Trophoblast cell (in vitro differentiated cells and primary cell): ENCODE data around the gene PDGFC. TPM values are rescaled to one million over a fixed set of nuclear protein-coding genes. Genes with fewer than 3 reads are reported as not detected.

Source experiments
- DNase-seq, 2 donors: peaks; one replicate each; pipeline ENCODE4 v3.0.0-alpha.2; 2016
- H2AFZ ChIP-seq: 2 replicates; pipeline ENCODE4 v1.6.1; 2013; ENCODE audit warnings: low read length, moderate library complexity, mild to moderate bottlenecking; ENCODE audit not compliant: insufficient read depth, poor library complexity
- H2AK5ac ChIP-seq: 2 replicates; pipeline ENCODE4 v1.6.1; 2013; ENCODE audit warnings: mild to moderate bottlenecking, low read length
- H2BK120ac ChIP-seq: 2 replicates; pipeline ENCODE4 v1.6.1; 2013; ENCODE audit warnings: low read length, mild to moderate bottlenecking, moderate library complexity; ENCODE audit not compliant: insufficient read depth, poor library complexity
- H2BK12ac ChIP-seq: 2 replicates; pipeline ENCODE4 v1.6.1; 2013; ENCODE audit warnings: mild to moderate bottlenecking, low read length, moderate library complexity
- H2BK5ac ChIP-seq: 2 replicates; pipeline ENCODE4 v1.6.1; 2013; ENCODE audit warnings: low read length, low read depth, moderate library complexity, mild to moderate bottlenecking; ENCODE audit not compliant: poor library complexity
- H3K14ac ChIP-seq: 2 replicates; pipeline ENCODE4 v1.6.1; 2013; ENCODE audit warnings: mild to moderate bottlenecking, low read length
- H3K18ac ChIP-seq: 2 replicates; pipeline ENCODE4 v1.6.1; 2013; ENCODE audit warnings: mild to moderate bottlenecking, low read length
- H3K23ac ChIP-seq: 2 replicates; pipeline ENCODE4 v1.6.1; 2013; ENCODE audit warnings: low read length
- H3K27ac ChIP-seq: 2 replicates; pipeline ENCODE4 v1.5.1; 2013; ENCODE audit warnings: low read depth, mild to moderate bottlenecking, inconsistent platforms, low read length, moderate library complexity
- H3K27me3 ChIP-seq: 2 replicates; pipeline ENCODE4 v1.6.1; 2013; ENCODE audit warnings: inconsistent platforms, mild to moderate bottlenecking, low read length, moderate library complexity; ENCODE audit not compliant: insufficient read depth
- H3K36me3 ChIP-seq, 2 experiments: 1 replicate in 1 of 2; 2 replicates in 1 of 2; pipeline ENCODE4 v1.6.1; 2013; ENCODE audit warnings: low read length in 2 of 2, mild to moderate bottlenecking in 2 of 2, moderate library complexity in 1 of 2; ENCODE audit not compliant: insufficient read depth in 2 of 2, control insufficient read depth in 1 of 2
- H3K4ac ChIP-seq: 2 replicates; pipeline ENCODE4 v1.6.1; 2013; ENCODE audit warnings: low read depth, mild to moderate bottlenecking, low read length, moderate library complexity
- H3K4me1 ChIP-seq, 2 experiments: 1 replicate in 1 of 2; 2 replicates in 1 of 2; pipeline ENCODE4 v1.6.1; 2013; ENCODE audit warnings: low read length in 2 of 2, mild to moderate bottlenecking in 2 of 2, moderate library complexity in 1 of 2; ENCODE audit not compliant: insufficient read depth in 2 of 2, control insufficient read depth in 1 of 2
- H3K4me2 ChIP-seq: 2 replicates; pipeline ENCODE4 v1.6.1; 2013; ENCODE audit warnings: inconsistent platforms, mild to moderate bottlenecking, low read length, moderate library complexity
- H3K4me3 ChIP-seq: 2 replicates; pipeline ENCODE4 v1.5.1; 2013; ENCODE audit warnings: mild to moderate bottlenecking, low read depth, low read length, inconsistent platforms
- H3K79me1 ChIP-seq: one replicate; pipeline ENCODE4 v1.6.1; 2013; ENCODE audit warnings: low read length
- H3K79me2 ChIP-seq: 2 replicates; pipeline ENCODE4 v1.6.1; 2013; ENCODE audit warnings: low read length, mild to moderate bottlenecking; ENCODE audit not compliant: control insufficient read depth, insufficient read depth, poor library complexity
- H3K9ac ChIP-seq: 2 replicates; pipeline ENCODE4 v1.6.1; 2013; ENCODE audit warnings: mild to moderate bottlenecking, low read length
- H3K9me3 ChIP-seq: 2 replicates; pipeline ENCODE4 v1.6.1; 2013; ENCODE audit warnings: low read depth, mild to moderate bottlenecking, control low read depth, inconsistent platforms, low read length; ENCODE audit not compliant: insufficient read depth
- H4K12ac ChIP-seq: 2 replicates; pipeline ENCODE4 v1.6.1; 2013; ENCODE audit warnings: low read depth, mild to moderate bottlenecking, low read length, moderate library complexity
- H4K8ac ChIP-seq: 2 replicates; pipeline ENCODE4 v1.6.1; 2013; ENCODE audit warnings: low read depth, mild to moderate bottlenecking, low read length, moderate library complexity
- H4K91ac ChIP-seq: one replicate; pipeline ENCODE4 v1.6.1; 2013; ENCODE audit warnings: low read depth, mild to moderate bottlenecking, low read length, moderate library complexity
- WGBS: extraction: QIAGEN DNeasy Blood & Tissue Kit; methylation state at CpG from one replicate; pipeline ENCODE4 v1.1.7; 2013; ENCODE audit warnings: missing lambda C conversion rate; ENCODE audit not compliant: insufficient read length, insufficient coverage; ENCODE audit errors: extremely low coverage; 5-methylcytosine and 5-hydroxymethylcytosine counted together
- polyA plus RNA-seq: library from polyadenylated mRNA; stranded (reverse); fragments of 200-250 nt; gene quantifications from 2 replicates; pipeline ENCODE4 v1.2.3, GENCODE V29; 2013

The PDGFC gene
- polyA plus RNA-seq, result 13.8 TPM in 2 replicates

DNA sequence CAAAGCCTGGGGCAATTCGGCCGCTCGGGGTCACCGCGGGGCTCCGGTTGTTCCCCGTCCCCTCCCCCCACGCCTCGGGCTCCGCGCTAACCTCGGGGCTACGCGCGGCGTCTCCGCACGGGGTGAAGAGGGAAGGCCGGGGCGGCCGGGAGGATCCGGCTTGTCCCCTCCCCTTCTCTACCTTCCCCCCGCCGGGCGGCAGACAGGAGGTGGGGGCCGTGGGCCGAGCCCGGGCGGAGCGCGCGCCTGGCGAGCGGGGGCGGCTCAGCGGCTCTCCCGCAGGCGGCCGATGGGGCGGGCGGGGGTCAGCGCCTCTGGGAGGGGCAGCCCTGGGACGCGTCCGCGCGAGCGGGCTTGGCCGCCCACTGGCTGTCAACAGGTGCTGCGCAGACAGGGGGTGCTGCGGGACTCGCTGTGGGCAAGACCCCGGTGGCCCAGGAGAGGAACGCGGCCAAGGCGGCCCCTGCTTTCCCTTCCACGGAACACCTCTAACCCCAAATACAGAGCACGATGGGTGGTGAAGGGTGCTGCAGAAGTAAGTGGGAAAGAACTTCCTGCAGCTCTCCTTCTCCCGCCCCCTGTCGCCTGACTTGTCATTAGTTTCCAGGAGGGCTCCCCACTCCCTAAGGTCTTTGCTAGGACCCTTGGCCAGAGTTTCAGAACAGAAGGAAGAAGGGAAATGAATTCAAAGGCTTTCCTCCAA, at the start of gene PDGFC:
PDGFC (minus strand) TSS at position 124 of the 703 bp plus-strand sequence. CDS start 896 bp downstream, outside the sequence.
- Histone ChIP-seq H3K79me1 (peaks cover 12% of the 10 kb centered on the region), H4K8ac (peak within 1 kb of the TSS; percentile 86), H3K4me3 (peak within 1 kb of the TSS; percentile 86), H3K27me3 (no peaks in the 10 kb centered on the region), H3K23ac (no peak within 1 kb of the TSS), H2AK5ac (no peak within 1 kb of the TSS), H3K4ac (peak within 1 kb of the TSS; percentile 72), H3K27ac (peak within 1 kb of the TSS; percentile 71), H3K9me3 (no peaks in the 10 kb centered on the region), H3K4me2 (peak within 1 kb of the TSS; percentile 79), H3K14ac (peak within 1 kb of the TSS; percentile 89), H3K36me3 (no peaks in the 10 kb centered on the region), H3K79me2 (peaks cover 4% of the 10 kb centered on the region), H4K91ac (peak within 1 kb of the TSS; percentile 93), H3K4me1 (peaks cover 2 to 7% of the 10 kb centered on the region in 2 experiments), H2BK120ac (peak within 1 kb of the TSS; percentile 58), H2AFZ (peak within 1 kb of the TSS; percentile 64), H4K12ac (peak within 1 kb of the TSS; percentile 95), H2BK12ac (peak within 1 kb of the TSS; percentile 65), H3K9ac (peak within 1 kb of the TSS; percentile 92), H2BK5ac (peak within 1 kb of the TSS; percentile 72), H3K18ac (peak within 1 kb of the TSS; percentile 94)
- peak; percentile 30 to 45 for DNase-seq
- no CpG with 5 or more reads among the region's 60 CpGs for WGBS

DNA sequence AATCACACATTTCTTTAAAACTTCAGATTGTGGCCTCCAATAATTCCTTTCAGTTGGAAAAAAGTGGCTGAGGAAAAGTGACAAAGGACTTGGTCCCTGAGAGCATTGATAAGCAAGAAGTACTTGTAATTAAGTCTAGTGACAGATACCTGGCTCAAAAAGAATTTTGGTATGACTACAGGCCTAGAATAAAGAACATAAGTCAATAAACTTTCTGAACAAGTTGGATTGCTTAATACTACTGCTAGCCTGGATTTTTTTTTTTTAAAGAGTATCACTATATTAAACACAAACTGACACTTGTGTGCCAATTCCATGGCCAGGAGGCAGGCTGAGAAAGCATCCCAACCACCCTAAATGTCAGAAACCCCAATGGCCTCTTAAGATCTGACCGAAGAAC, 49.3 kb upstream of the PDGFC start:
- Histone ChIP-seq H3K36me3 (no peaks in the 10 kb centered on the region), H3K18ac (no peak overlapping the region), H2BK5ac (no peak overlapping the region), H3K9me3 (no peaks in the 10 kb centered on the region), H2BK120ac (no peak overlapping the region), H4K91ac (no peak overlapping the region), H3K27ac (no peak overlapping the region), H3K14ac (no peak overlapping the region), H3K4me3 (no peak overlapping the region), H3K9ac (no peak overlapping the region), H4K8ac (no peak overlapping the region), H3K79me1 (no peaks in the 10 kb centered on the region), H4K12ac (no peak overlapping the region), H2BK12ac (no peak overlapping the region), H3K27me3 (no peaks in the 10 kb centered on the region), H3K4me1 (no peaks in the 10 kb centered on the region), H3K23ac (no peak overlapping the region), H2AFZ (no peak overlapping the region), H3K4me2 (no peak overlapping the region), H3K4ac (no peak overlapping the region), H3K79me2 (no peaks in the 10 kb centered on the region), H2AK5ac (no peak overlapping the region)
- WGBS, result no CpG with 5 or more reads among the region's 1 CpG
- no peak for DNase-seq

GRCh38 chr4:157018920-157019490, 47.4 kb upstream of the PDGFC start:
- H3K14ac ChIP-seq, result no peak overlapping the region
- no peak overlapping the region for H3K4ac ChIP-seq
- no peak overlapping the region for H3K4me3 ChIP-seq
- H3K18ac ChIP-seq, result no peak overlapping the region
- no peak overlapping the region for H2AFZ ChIP-seq
- H2AK5ac ChIP-seq, result no peak overlapping the region
- no peak overlapping the region for H4K91ac ChIP-seq
- H3K36me3 ChIP-seq, result no peaks in the 10 kb centered on the region
- no peak overlapping the region for H3K23ac ChIP-seq
- peaks cover 1% of the 10 kb centered on the region for H3K79me1 ChIP-seq
- H2BK5ac ChIP-seq, result no peak overlapping the region
- no peak overlapping the region for H3K27ac ChIP-seq
- H3K9ac ChIP-seq, result no peak overlapping the region
- no peak overlapping the region for H2BK120ac ChIP-seq
- H3K4me1 ChIP-seq, result peaks cover 2 to 5% of the 10 kb centered on the region in 2 experiments
- H2BK12ac ChIP-seq, result no peak overlapping the region
- no peak overlapping the region for H4K8ac ChIP-seq
- DNase-seq, result no peak
- H3K9me3 ChIP-seq, result no peaks in the 10 kb centered on the region
- H3K27me3 ChIP-seq, result no peaks in the 10 kb centered on the region
- no peak overlapping the region for H3K4me2 ChIP-seq
- H3K79me2 ChIP-seq, result peaks cover 1% of the 10 kb centered on the region
- H4K12ac ChIP-seq, result no peak overlapping the region
- no CpG with 5 or more reads among the region's 3 CpGs for WGBS

DNA sequence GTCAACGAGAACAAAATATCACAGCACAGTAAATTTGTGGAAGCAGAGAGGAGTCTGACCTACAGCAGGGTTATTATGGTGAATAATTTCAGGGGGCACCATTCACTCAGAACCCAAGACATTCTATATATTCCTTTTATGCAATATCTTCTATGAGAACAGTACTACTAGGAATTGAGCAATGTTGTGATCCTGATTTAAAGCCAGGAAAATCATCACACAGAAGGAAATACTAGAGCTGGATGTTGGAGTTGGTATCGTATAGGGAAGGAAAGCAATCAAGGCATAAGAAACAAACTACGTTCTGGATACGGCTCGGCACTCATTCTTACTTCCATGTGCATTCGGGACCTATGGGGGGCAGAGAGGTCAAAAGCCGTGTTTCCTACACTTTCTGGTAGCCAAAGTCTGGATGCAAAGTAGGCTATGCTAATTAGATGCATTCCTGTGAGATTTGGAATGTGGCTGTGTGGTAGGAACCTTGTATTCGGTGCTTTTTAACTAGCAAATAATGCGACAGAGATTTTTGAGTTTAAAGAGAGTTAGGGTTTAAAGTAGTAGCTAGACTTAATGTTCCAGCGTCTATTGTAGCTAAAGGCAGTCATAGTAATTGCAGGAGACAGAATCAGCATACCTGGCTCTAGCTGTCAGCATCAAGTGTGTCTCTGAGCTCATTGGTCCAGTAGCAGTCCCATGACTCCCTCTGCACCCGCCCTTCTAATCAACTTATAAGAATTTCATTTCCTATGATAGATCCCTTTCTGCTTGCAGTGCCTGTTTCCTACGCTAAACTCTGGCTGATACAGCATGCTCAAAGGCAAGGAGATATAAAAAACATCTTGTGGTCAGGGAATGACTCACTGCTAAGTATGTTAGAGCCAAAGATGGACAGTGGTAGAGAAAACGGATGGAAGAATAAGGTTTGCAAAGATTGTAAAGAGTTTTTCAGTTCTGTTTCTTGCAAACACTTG, 43.3 kb upstream of the PDGFC start:
- no peak overlapping the region for H3K27ac ChIP-seq
- DNase-seq, result peak; percentile 27 to 32
- H3K9me3 ChIP-seq, result no peaks in the 10 kb centered on the region
- H3K18ac ChIP-seq, result no peak overlapping the region
- H3K27me3 ChIP-seq, result no peaks in the 10 kb centered on the region
- H3K36me3 ChIP-seq, result no peaks in the 10 kb centered on the region
- no peak overlapping the region for H2AK5ac ChIP-seq
- peaks cover 1% of the 10 kb centered on the region for H3K79me2 ChIP-seq
- no peak overlapping the region for H3K4me2 ChIP-seq
- H3K4me3 ChIP-seq, result no peak overlapping the region
- H3K14ac ChIP-seq, result no peak overlapping the region
- H4K8ac ChIP-seq, result no peak overlapping the region
- H3K23ac ChIP-seq, result no peak overlapping the region
- no CpG with 5 or more reads among the region's 13 CpGs for WGBS
- peaks cover 2 to 5% of the 10 kb centered on the region in 2 experiments for H3K4me1 ChIP-seq
- no peak overlapping the region for H4K12ac ChIP-seq
- no peak overlapping the region for H4K91ac ChIP-seq
- no peak overlapping the region for H2AFZ ChIP-seq
- peak overlapping the region; percentile 84 for H2BK12ac ChIP-seq
- H3K4ac ChIP-seq, result no peak overlapping the region
- H3K9ac ChIP-seq, result no peak overlapping the region
- peaks cover 1% of the 10 kb centered on the region for H3K79me1 ChIP-seq
- H2BK120ac ChIP-seq, result no peak overlapping the region
- H2BK5ac ChIP-seq, result no peak overlapping the region
